Neural cell (in vitro differentiated cells): ENCODE measurements around the gene CDC42EP5. TPM values are rescaled to one million over a fixed set of nuclear protein-coding genes. Genes with fewer than 3 reads are reported as not detected.

Experiments used
- H2AFZ ChIP-seq: fragments of 200-600, 300-800 bp; sonication (generic), shearing (Covaris generic); 2 replicates; pipeline ENCODE4 v1.6.0; 2014; ENCODE audit warnings: low read depth, mild to moderate bottlenecking, antibody characterized with exemption, low read length, moderate library complexity
- H3F3A ChIP-seq: fragments of 200-600 bp; shearing (Covaris generic); 2 replicates; pipeline ENCODE4 v1.6.1; 2016; ENCODE audit warnings: mild to moderate bottlenecking, moderate library complexity, mixed read lengths, antibody characterized with exemption, low read length; ENCODE audit not compliant: insufficient read depth, poor library complexity, severe bottlenecking
- H3K27ac ChIP-seq: fragments of 200-600, 300-800 bp; sonication (generic), shearing (Covaris generic); 2 replicates; pipeline ENCODE4 v1.5.1; 2014; ENCODE audit warnings: mild to moderate bottlenecking, low read length, moderate library complexity
- H3K27me3 ChIP-seq: fragments of 300-800, 200-600 bp; sonication (generic), shearing (Covaris generic); 2 replicates; pipeline ENCODE4 v1.6.0; 2014; ENCODE audit warnings: mild to moderate bottlenecking, low read depth, low read length, moderate library complexity; ENCODE audit not compliant: insufficient read depth
- H3K36me3 ChIP-seq: fragments of 300-800, 200-600 bp; sonication (generic), shearing (Covaris generic); 2 replicates; pipeline ENCODE4 v1.5.1; 2014; ENCODE audit warnings: mild to moderate bottlenecking, antibody characterized with exemption, low read length, moderate library complexity; ENCODE audit not compliant: insufficient read depth
- H3K4me2 ChIP-seq: fragments of 300-800, 200-600 bp; sonication (generic), shearing (Covaris generic); 2 replicates; pipeline ENCODE4 v1.6.0; 2014; ENCODE audit warnings: mild to moderate bottlenecking, low read length
- H3K4me3 ChIP-seq: fragments of 300-800, 200-600 bp; sonication (generic), shearing (Covaris generic); 2 replicates; pipeline ENCODE4 v1.5.1; 2014; ENCODE audit warnings: mild to moderate bottlenecking, low read length, moderate library complexity
- H3K79me2 ChIP-seq: fragments of 200-600 bp; shearing (Covaris generic); replicated peaks from 2 replicates; pipeline ENCODE4 v1.6.0; 2014; ENCODE audit warnings: mild to moderate bottlenecking, low read length, moderate library complexity; ENCODE audit not compliant: insufficient read depth
- H3K9ac ChIP-seq: fragments of 300-800, 200-600 bp; sonication (generic), shearing (Covaris generic); 2 replicates; pipeline ENCODE4 v1.6.1; 2016; ENCODE audit warnings: mild to moderate bottlenecking, low read length, mixed read lengths
- H3K9me2 ChIP-seq: fragments of 200-600 bp; shearing (Covaris generic); 2 replicates; pipeline ENCODE4 v1.6.1; 2016; ENCODE audit warnings: mild to moderate bottlenecking, low read length, mixed read lengths; ENCODE audit not compliant: insufficient read depth
- H3K9me3 ChIP-seq: fragments of 200-600, 300-800 bp; sonication (generic), shearing (Covaris generic); 2 replicates; pipeline ENCODE4 v1.6.1; 2016; ENCODE audit warnings: mild to moderate bottlenecking, mixed run types, low read length, moderate library complexity, mixed read lengths
- H4K20me1 ChIP-seq: fragments of 200-600 bp; shearing (Covaris generic); 2 replicates; pipeline ENCODE4 v1.6.1; 2016; ENCODE audit warnings: mild to moderate bottlenecking, mixed run types; ENCODE audit not compliant: insufficient read depth
- CTCF ChIP-seq: fragments of 450-650 bp; IDR thresholded peaks from 2 replicates; pipeline ENCODE4 v1.5.1; 2014; ENCODE audit warnings: antibody characterized with exemption, mild to moderate bottlenecking, moderate library complexity; ENCODE audit not compliant: poor library complexity, severe bottlenecking
- EP300 ChIP-seq: fragments of 450-650 bp; conservative IDR thresholded peaks from 2 replicates; pipeline ENCODE4 v1.6.1; 2014; ENCODE audit warnings: antibody characterized with exemption, mild to moderate bottlenecking, moderate library complexity; ENCODE audit not compliant: poor library complexity, severe bottlenecking
- EZH2 ChIP-seq: fragments of 200-600, 300-800 bp; shearing (Covaris generic), sonication (generic); IDR thresholded peaks from 2 replicates; pipeline ENCODE4 v1.6.1; 2014; ENCODE audit warnings: antibody characterized with exemption, low read length, borderline replicate concordance, mild to moderate bottlenecking; ENCODE audit not compliant: insufficient read depth, poor library complexity, severe bottlenecking
- MXI1 ChIP-seq: fragments of 450-650 bp; conservative IDR thresholded peaks from 2 replicates; pipeline ENCODE4 v1.6.1; 2014; ENCODE audit warnings: antibody characterized with exemption, mild to moderate bottlenecking; ENCODE audit not compliant: poor library complexity, severe bottlenecking
- POLR2AphosphoS5 ChIP-seq: IDR thresholded peaks from 2 replicates; pipeline ENCODE4 v1.6.1; 2012
- RAD21 ChIP-seq: fragments of 450-650 bp; conservative IDR thresholded peaks from 2 replicates; pipeline ENCODE4 v1.6.1; 2014; ENCODE audit warnings: antibody characterized with exemption, mild to moderate bottlenecking, moderate library complexity
- REST ChIP-seq: IDR thresholded peaks from 2 replicates; pipeline ENCODE4 v1.6.1; 2012; ENCODE audit warnings: borderline replicate concordance
- SMC3 ChIP-seq: fragments of 450-650 bp; conservative IDR thresholded peaks from 2 replicates; pipeline ENCODE4 v1.6.1; 2014; ENCODE audit warnings: antibody characterized with exemption, mild to moderate bottlenecking, moderate library complexity; ENCODE audit not compliant: poor library complexity
- TAF1 ChIP-seq: IDR thresholded peaks from 2 replicates; pipeline ENCODE4 v1.6.1; 2012; ENCODE audit warnings: low read depth
- polyA plus RNA-seq: library from polyadenylated mRNA; depleted of rRNA; stranded (reverse); fragments of >200 nt; gene quantifications from 2 replicates; pipeline ENCODE4 v1.2.3, GENCODE V29; 2014

CDC42EP5 gene
- polyA plus RNA-seq, 1 donor from 2014 or later = not detected

- no peaks in the 10 kb centered on the region for H3K36me3 ChIP-seq
- H3K27ac ChIP-seq = no peak overlapping the region
- no peaks in the 10 kb centered on the region for H3K9me2 ChIP-seq
- H3K79me2 ChIP-seq = no peaks in the 10 kb centered on the region
- no peaks in the 10 kb centered on the region for H3F3A ChIP-seq
- H3K27me3 ChIP-seq = no peaks in the 10 kb centered on the region
- TF ChIP-seq REST (no peak), EP300 (no peak), CTCF (no peak), TAF1 (no peak), RAD21 (no peak), MXI1 (no peak), SMC3 (no peak), EZH2 (no peak)
- H2AFZ ChIP-seq = no peak overlapping the region
- no peak overlapping the region for H3K4me3 ChIP-seq
- no peak overlapping the region for H3K4me2 ChIP-seq
- no peak overlapping the region for H3K9ac ChIP-seq
- H3K9me3 ChIP-seq = no peaks in the 10 kb centered on the region
- no peaks in the 10 kb centered on the region for H4K20me1 ChIP-seq
Measured at GRCh38 chr19:54521022-54521859, 48.1 kb upstream of the CDC42EP5 start.

- H3K4me2 ChIP-seq = no peak overlapping the region
- H3K4me3 ChIP-seq = no peak overlapping the region
- H3K9ac ChIP-seq = no peak overlapping the region
- H2AFZ ChIP-seq = no peak overlapping the region
- H3K27ac ChIP-seq = no peak overlapping the region
- H3K36me3 ChIP-seq = no peaks in the 10 kb centered on the region
- H3K9me3 ChIP-seq = no peaks in the 10 kb centered on the region
- no peaks in the 10 kb centered on the region for H3K9me2 ChIP-seq
- no peaks in the 10 kb centered on the region for H3K79me2 ChIP-seq
- no peaks in the 10 kb centered on the region for H3K27me3 ChIP-seq
- no peaks in the 10 kb centered on the region for H4K20me1 ChIP-seq
- no peaks in the 10 kb centered on the region for H3F3A ChIP-seq
- TF ChIP-seq TAF1 = no peak
- no peak for TF ChIP-seq EZH2
- TF ChIP-seq RAD21 = no peak
- no peak for TF ChIP-seq MXI1
- TF ChIP-seq CTCF = no peak
- no peak for TF ChIP-seq POLR2AphosphoS5
- no peak for TF ChIP-seq SMC3
- TF ChIP-seq REST = no peak
- TF ChIP-seq EP300 = no peak
Measured at GRCh38 chr19:54518844-54519243, 45.7 kb upstream of the CDC42EP5 start.
